HepG2 (cell line): ENCODE data around the gene BUB1B. TPM values are rescaled to one million over a fixed set of nuclear protein-coding genes. Genes with fewer than 3 reads are reported as not detected.

Experiments used
- CENPT ChIP-seq: sonication (generic); formaldehyde crosslinking; IDR thresholded peaks from 2 replicates; pipeline ENCODE4 v1.8.0; 2022; ENCODE audit warnings: low read depth, mild to moderate bottlenecking, moderate library complexity, missing genetic modification reagents
- HMGA1 ChIP-seq: sonication (generic); formaldehyde crosslinking; conservative IDR thresholded peaks from 2 replicates; pipeline ENCODE4 v1.4.0; 2020; ENCODE audit warnings: missing genetic modification reagents
- HOMEZ ChIP-seq: IDR thresholded peaks from 2 replicates; pipeline ENCODE4 v1.6.1; 2016; ENCODE audit warnings: low read depth
- MAFG ChIP-seq: sonication (generic); formaldehyde crosslinking; IDR thresholded peaks from 2 replicates; pipeline ENCODE4 v1.5.1; 2020; ENCODE audit warnings: mild to moderate bottlenecking, missing genetic modification reagents
- MLXIP ChIP-seq: sonication (generic); formaldehyde crosslinking; IDR thresholded peaks from 2 replicates; pipeline ENCODE4 v1.9.0; 2021; ENCODE audit warnings: missing genetic modification reagents, borderline replicate concordance
- MTA1 ChIP-seq: sonication (generic); formaldehyde crosslinking; IDR thresholded peaks from 2 replicates; pipeline ENCODE4 v1.4.0; 2020; ENCODE audit warnings: missing genetic modification reagents, mild to moderate bottlenecking, borderline replicate concordance
- SMYD3 ChIP-seq: sonication (generic); formaldehyde crosslinking; IDR thresholded peaks from 2 replicates; pipeline ENCODE4 v1.8.1; 2023; ENCODE audit warnings: mild to moderate bottlenecking, missing genetic modification reagents
- TFDP1 ChIP-seq: IDR thresholded peaks from 2 replicates; pipeline ENCODE4 v1.6.1; 2016; ENCODE audit warnings: missing compliant biosample characterization, missing genetic modification reagents, borderline replicate concordance
- TSC22D2 ChIP-seq: sonication (generic); formaldehyde crosslinking; IDR thresholded peaks from 2 replicates; pipeline ENCODE4 v1.5.1; 2020; ENCODE audit warnings: missing genetic modification reagents, mild to moderate bottlenecking, borderline replicate concordance
- ZBTB33 ChIP-seq: sonication (generic); formaldehyde crosslinking; IDR thresholded peaks from 2 replicates; pipeline ENCODE4 v1.4.0; 2020; ENCODE audit warnings: missing genetic modification reagents
- ZKSCAN1 ChIP-seq: fragments of 150-350 bp; IDR thresholded peaks from 2 replicates; pipeline ENCODE4 v1.6.1; 2014; ENCODE audit warnings: low read length
- ZNF431 ChIP-seq: sonication (generic); formaldehyde crosslinking; IDR thresholded peaks from 2 replicates; pipeline ENCODE4 v1.9.0; 2022; ENCODE audit warnings: missing genetic modification reagents, low read depth, mild to moderate bottlenecking, borderline replicate concordance
- ZNF468 ChIP-seq: sonication (generic); formaldehyde crosslinking; IDR thresholded peaks from 2 replicates; pipeline ENCODE4 v1.8.0; 2022; ENCODE audit warnings: mild to moderate bottlenecking, moderate library complexity, missing genetic modification reagents
- ZNF558 ChIP-seq: sonication (generic); formaldehyde crosslinking; IDR thresholded peaks from 2 replicates; pipeline ENCODE4 v1.9.0; 2022; ENCODE audit warnings: mild to moderate bottlenecking, missing genetic modification reagents, borderline replicate concordance
- ZNF629 ChIP-seq: sonication (generic); formaldehyde crosslinking; conservative IDR thresholded peaks from 2 replicates; pipeline ENCODE4 v1.5.0; 2020; ENCODE audit warnings: missing genetic modification reagents
- ZNF709 ChIP-seq: sonication (generic); formaldehyde crosslinking; IDR thresholded peaks from 2 replicates; pipeline ENCODE4 v1.5.0; 2020; ENCODE audit warnings: mild to moderate bottlenecking, missing genetic modification reagents
- ZNF883 ChIP-seq: sonication (generic); formaldehyde crosslinking; IDR thresholded peaks from 2 replicates; pipeline ENCODE4 v1.5.1; 2020; ENCODE audit warnings: mild to moderate bottlenecking, missing genetic modification reagents; ENCODE audit errors: not compliant biosample characterization
- ZNF891 ChIP-seq: sonication (generic); formaldehyde crosslinking; IDR thresholded peaks from 2 replicates; pipeline ENCODE4 v1.5.0; 2020; ENCODE audit warnings: mild to moderate bottlenecking, missing genetic modification reagents
- ZSCAN9 ChIP-seq: IDR thresholded peaks from 2 replicates; pipeline ENCODE4 v1.6.1; 2016; ENCODE audit warnings: borderline replicate concordance
- polyA plus RNA-seq, 8 experiments: library from polyadenylated mRNA; depleted of rRNA in 3 of 8; stranded (reverse) in 7 of 8; unstranded in 1 of 8; fragments of >200 nt; fragmentation: Illumina TruSeq in 4 of 8; extraction: Trizol in 4 of 8; gene quantifications; 2 replicates each; pipeline versions ENCODE4 v1.2.1 to v1.2.3, GENCODE V29; 2011 to 2016; ENCODE audit warnings: low read depth in 4 of 8, missing spikeins in 1 of 8, mixed read lengths in 1 of 8; ENCODE audit not compliant: insufficient read depth in 1 of 8
- total RNA-seq, 5 experiments: library from RNA; depleted of rRNA; stranded (reverse); fragments of >200 nt; fragmentation: Illumina TruSeq; extraction: Trizol; gene quantifications; 2 replicates each; pipeline ENCODE4 v1.2.3, GENCODE V29; 2016; ENCODE audit warnings: low read depth in 1 of 5

BUB1B gene
- total and polyA plus RNA-seq, 2 of the 13 experiments (the other 11 are each of a cell fraction or from before 2014, with no cell fraction given) = 26.2 to 63.5 TPM

- TF ChIP-seq ZNF629 (CRISPR knock-in tag) (no peak), MAFG (no peak), HOMEZ (0 out of 2 replicates have a peak, but pooled peaks have one; percentile 15), ZKSCAN1 (0 out of 2 replicates have a peak, but pooled peaks have one; percentile 11), MLXIP (CRISPR knock-in tag) (no peak), ZNF883 (peak; percentile 79), SMYD3 (CRISPR knock-in tag) (peak; percentile 95), CENPT (0 out of 2 replicates have a peak, but pooled peaks have one; percentile 86), MTA1 (CRISPR knock-in tag) (peak; percentile 56; the same call in 1 of the 2 replicates), TFDP1 (peak; percentile 100), ZNF891 (CRISPR knock-in tag) (no peak), ZBTB33 (CRISPR knock-in tag) (peak; percentile 15), ZNF431 (peak; percentile 48; the same call in 1 of the 2 replicates), HMGA1 (no peak), ZNF558 (0 out of 2 replicates have a peak, but pooled peaks have one; percentile 48), ZNF468 (CRISPR knock-in tag) (no peak; the same call in 1 of the 2 replicates), ZNF709 (CRISPR knock-in tag) (peak; percentile 37; the same call in 1 of the 2 replicates), ZSCAN9 (CRISPR knock-in tag) (0 out of 2 replicates have a peak, but pooled peaks have one; percentile 37), TSC22D2 (CRISPR knock-in tag) (no peak)
These were observed at the start of gene BUB1B (continued) for GRCh38 chr15:40160689-40161688.
